ENCODE measurements around the gene DDX3X. TPM values are rescaled to one million over a fixed set of nuclear protein-coding genes. Genes with fewer than 3 reads are reported as not detected.
"Not testable (repeated sequence)": the region's sequence is repeated elsewhere in the genome, so short reads cannot be mapped to it uniquely, and the experiment has no call there.

The DDX3X gene
- total and polyA plus RNA-seq, 2 of the 13 experiments (the other 11 are each of a cell fraction or from before 2014, with no cell fraction given), result 53.5 to 239 TPM

DNA sequence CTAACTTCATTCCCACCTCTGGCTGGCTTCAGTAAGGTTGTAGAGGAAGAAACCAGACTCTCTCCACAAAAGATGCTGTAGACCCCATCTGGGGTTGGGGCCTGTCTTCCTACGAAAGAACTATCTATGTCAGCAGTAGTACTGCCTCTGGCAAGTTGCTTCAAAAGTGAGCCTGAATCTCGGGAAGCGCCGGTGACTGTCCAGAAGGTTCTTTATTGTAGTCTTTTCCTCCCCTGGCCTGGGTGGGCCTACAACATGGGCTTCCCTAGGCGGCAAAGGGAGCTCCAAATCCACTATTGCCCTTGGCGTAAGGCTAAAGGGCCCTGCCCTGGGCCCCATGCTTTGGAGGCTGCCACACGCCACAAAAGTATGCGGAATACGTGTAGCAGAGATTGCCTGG is 74.6 kb downstream of the DDX3X start (continued):
- TF ChIP-seq, protein P1, sequence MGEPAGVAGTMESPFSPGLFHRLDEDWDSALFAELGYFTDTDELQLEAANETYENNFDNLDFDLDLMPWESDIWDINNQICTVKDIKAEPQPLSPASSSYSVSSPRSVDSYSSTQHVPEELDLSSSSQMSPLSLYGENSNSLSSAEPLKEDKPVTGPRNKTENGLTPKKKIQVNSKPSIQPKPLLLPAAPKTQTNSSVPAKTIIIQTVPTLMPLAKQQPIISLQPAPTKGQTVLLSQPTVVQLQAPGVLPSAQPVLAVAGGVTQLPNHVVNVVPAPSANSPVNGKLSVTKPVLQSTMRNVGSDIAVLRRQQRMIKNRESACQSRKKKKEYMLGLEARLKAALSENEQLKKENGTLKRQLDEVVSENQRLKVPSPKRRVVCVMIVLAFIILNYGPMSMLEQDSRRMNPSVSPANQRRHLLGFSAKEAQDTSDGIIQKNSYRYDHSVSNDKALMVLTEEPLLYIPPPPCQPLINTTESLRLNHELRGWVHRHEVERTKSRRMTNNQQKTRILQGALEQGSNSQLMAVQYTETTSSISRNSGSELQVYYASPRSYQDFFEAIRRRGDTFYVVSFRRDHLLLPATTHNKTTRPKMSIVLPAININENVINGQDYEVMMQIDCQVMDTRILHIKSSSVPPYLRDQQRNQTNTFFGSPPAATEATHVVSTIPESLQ (CRISPR knock-in tag; conservative IDR thresholded peaks at IDR 0.05), result no peak

DNA sequence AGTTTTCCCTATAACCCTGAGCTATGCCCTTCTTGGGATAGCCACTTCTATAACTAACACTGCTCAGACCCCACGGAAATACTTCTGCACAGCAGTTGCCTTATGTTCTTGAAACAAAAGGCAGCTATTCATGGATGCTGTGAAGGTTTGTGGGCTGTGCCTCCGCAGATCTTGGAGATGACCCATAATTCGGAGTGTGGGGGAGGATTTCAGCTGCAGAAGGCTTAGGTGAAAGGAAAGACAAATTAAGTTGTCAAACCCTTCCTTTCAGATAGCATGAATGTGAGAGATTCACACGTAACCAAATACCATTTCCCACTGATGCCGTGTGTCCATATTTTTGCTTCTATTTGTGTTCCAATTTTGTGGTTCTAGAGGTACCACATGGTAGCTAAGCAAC is 75.0 kb downstream of the DDX3X start:
- H3K9me3 ChIP-seq (ENCODE audit: low read length), result no peaks in the 10 kb centered on the region
- FAIRE-seq (no peak), ATAC-seq (no peak), DNase-seq (ENCODE audit: low spot score) (no peak)
- no peaks in the 10 kb centered on the region for H3K79me2 ChIP-seq (ENCODE audit: insufficient read depth, low read length)
- no peaks in the 10 kb centered on the region for H3K36me3 ChIP-seq (replicated peaks in 1 of 2; ENCODE audit: control insufficient read depth in 1 of 2, insufficient read depth in 2 of 2, low read length in 2 of 2)
- WGBS (ENCODE audit: low lambda C conversion rate), result 86% methylated on average over 2 of the region's 5 CpGs
- CTCF ChIA-PET (ENCODE audit: low intra/inter-chr PET ratio, low total read pairs), result no interaction called here
- TF ChIP-seq KLF6 (CRISPR knock-in tag; IDR thresholded peaks at IDR 0.05) (no peak), ZNF484 (CRISPR knock-in tag; IDR thresholded peaks at IDR 0.05; ENCODE audit: borderline replicate concordance, low read depth) (no peak), ADNP (CRISPR knock-in tag; IDR thresholded peaks at IDR 0.05) (no peak), ZNF224 (CRISPR knock-in tag; IDR thresholded peaks at IDR 0.05) (no peak), RARG (CRISPR knock-in tag; IDR thresholded peaks at IDR 0.05; ENCODE audit: low read depth) (no peak)
- TF ChIP-seq, protein P2, sequence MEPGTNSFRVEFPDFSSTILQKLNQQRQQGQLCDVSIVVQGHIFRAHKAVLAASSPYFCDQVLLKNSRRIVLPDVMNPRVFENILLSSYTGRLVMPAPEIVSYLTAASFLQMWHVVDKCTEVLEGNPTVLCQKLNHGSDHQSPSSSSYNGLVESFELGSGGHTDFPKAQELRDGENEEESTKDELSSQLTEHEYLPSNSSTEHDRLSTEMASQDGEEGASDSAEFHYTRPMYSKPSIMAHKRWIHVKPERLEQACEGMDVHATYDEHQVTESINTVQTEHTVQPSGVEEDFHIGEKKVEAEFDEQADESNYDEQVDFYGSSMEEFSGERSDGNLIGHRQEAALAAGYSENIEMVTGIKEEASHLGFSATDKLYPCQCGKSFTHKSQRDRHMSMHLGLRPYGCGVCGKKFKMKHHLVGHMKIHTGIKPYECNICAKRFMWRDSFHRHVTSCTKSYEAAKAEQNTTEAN (CRISPR knock-in tag; conservative IDR thresholded peaks at IDR 0.05), result no peak
- H3K9ac ChIP-seq (ENCODE audit: insufficient read depth, low read depth, low read length), result no peak overlapping the region
- H3K4me1 ChIP-seq (ENCODE audit: insufficient read depth, low read length), result peaks cover 11% of the 10 kb centered on the region
- intact Hi-C loops (cut with micrococcal nuclease; ENCODE audit: unreplicated experiment), result no loop called here
- H4K20me1 ChIP-seq (ENCODE audit: insufficient read depth, low read length), result no peaks in the 10 kb centered on the region
- H3K27ac ChIP-seq (ENCODE audit: extremely low read length, insufficient read depth, low read length), result no peak overlapping the region
- in situ Hi-C loops (cut with HindIII; ENCODE audit: extremely low pct_ligation_motif_present, low pct_unique_long_range_greater_than_20kb), result no loop called here
- POLR2A ChIA-PET, result no interaction called here
- no peak overlapping the region for H3K4me2 ChIP-seq (ENCODE audit: low read depth, low read length)
- H3K27me3 ChIP-seq (ENCODE audit: control insufficient read depth in 1 of 2, insufficient read depth in 2 of 2, low read length in 2 of 2), result no peaks in the 10 kb centered on the region
- H3K4me3 ChIP-seq (replicated peaks in 1 of 3; ENCODE audit: insufficient read depth in 1 of 3, low read depth in 2 of 3, low read length in 3 of 3), result no peak overlapping the region
- H2AFZ ChIP-seq (ENCODE audit: low read length), result no peak overlapping the region
- no TSS peak for BruUV-seq (replicated peaks)

DNA sequence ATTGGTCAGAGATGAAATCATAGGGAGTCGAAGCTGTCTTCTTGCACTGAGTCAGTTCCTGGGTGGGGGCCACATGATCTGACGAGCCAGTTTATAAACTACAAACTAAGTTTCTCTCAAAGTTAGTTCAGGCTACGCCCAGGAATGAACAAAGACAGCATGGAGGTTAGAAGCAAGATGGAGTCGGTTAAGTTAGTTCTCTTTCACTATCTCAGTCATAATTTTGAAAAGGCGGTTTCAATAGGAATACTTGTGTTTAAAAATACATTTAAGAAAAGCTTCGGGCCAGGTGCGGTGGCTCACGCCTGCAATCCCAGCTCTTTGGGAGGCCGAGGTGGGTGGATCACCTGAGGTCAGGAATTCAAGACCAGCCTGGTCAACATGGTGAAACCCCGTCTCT is 77.3 kb downstream of the DDX3X start:
- H3K4me3 ChIP-seq (replicated peaks in 1 of 3; ENCODE audit: insufficient read depth in 1 of 3, low read depth in 2 of 3, low read length in 3 of 3); in situ Hi-C loops (cut with HindIII; ENCODE audit: extremely low pct_ligation_motif_present, low pct_unique_long_range_greater_than_20kb); H3K36me3 ChIP-seq (replicated peaks in 1 of 2; ENCODE audit: control insufficient read depth in 1 of 2, insufficient read depth in 2 of 2, low read length in 2 of 2); H2AFZ ChIP-seq (ENCODE audit: low read length); CTCF ChIA-PET (ENCODE audit: low intra/inter-chr PET ratio, low total read pairs); H3K9me3 ChIP-seq (ENCODE audit: low read length); ATAC-seq; H4K20me1 ChIP-seq (ENCODE audit: insufficient read depth, low read length); H3K27ac ChIP-seq (ENCODE audit: extremely low read length, insufficient read depth, low read length); H3K9ac ChIP-seq (ENCODE audit: insufficient read depth, low read depth, low read length); DNase-seq (ENCODE audit: low spot score); H3K79me2 ChIP-seq (ENCODE audit: insufficient read depth, low read length); BruUV-seq (replicated peaks); H3K4me2 ChIP-seq (ENCODE audit: low read depth, low read length); intact Hi-C loops (cut with micrococcal nuclease; ENCODE audit: unreplicated experiment); FAIRE-seq; H3K27me3 ChIP-seq (ENCODE audit: control insufficient read depth in 1 of 2, insufficient read depth in 2 of 2, low read length in 2 of 2): not testable (repeated sequence)
- WGBS (ENCODE audit: low lambda C conversion rate), result 89% methylated on average over 6 of the region's 10 CpGs
- POLR2A ChIA-PET, result interaction anchor here (1.3 kb wide), 1 partner anchor 30 kb away, joined by 3 read pairs; no protein-coding TSS in a partner anchor
- H3K4me1 ChIP-seq (ENCODE audit: insufficient read depth, low read length), result peaks cover 11% of the 10 kb centered on the region

Measured in HepG2 (cell line).